HepG2 (cell line): Measurements from ENCODE around the gene TFF2. TPM values are rescaled to one million over a fixed set of nuclear protein-coding genes. Genes with fewer than 3 reads are reported as not detected.

Experiments used
- ARNT2 ChIP-seq: sonication (generic); formaldehyde crosslinking; IDR thresholded peaks from 2 replicates; pipeline ENCODE4 v1.8.0; 2022; ENCODE audit warnings: mild to moderate bottlenecking, low read depth, missing genetic modification reagents, moderate library complexity
- GATAD1 ChIP-seq: IDR thresholded peaks from 2 replicates; pipeline ENCODE4 v1.6.1; 2016; ENCODE audit warnings: missing genetic modification reagents, missing compliant biosample characterization
- GATAD2A ChIP-seq: IDR thresholded peaks from 2 replicates; pipeline ENCODE4 v1.6.1; 2016
- HOXA3 ChIP-seq: sonication (generic); formaldehyde crosslinking; IDR thresholded peaks from 2 replicates; pipeline ENCODE4 v1.5.0; 2020; ENCODE audit warnings: missing genetic modification reagents
- HOXD1 ChIP-seq: sonication (generic); formaldehyde crosslinking; IDR thresholded peaks from 2 replicates; pipeline ENCODE4 v1.5.0; 2020; ENCODE audit warnings: missing genetic modification reagents
- LCORL ChIP-seq, 2 experiments: fragments of 450-650 bp in 1 of 2; sonication (generic) in 1 of 2; formaldehyde crosslinking in 1 of 2; IDR thresholded peaks; 2 replicates each; pipeline versions ENCODE4 v1.5.0 to v1.6.1; 2017 to 2020; ENCODE audit warnings: antibody characterized with exemption in 1 of 2, missing genetic modification reagents in 1 of 2
- NR2C2 ChIP-seq: sonication (generic); formaldehyde crosslinking; IDR thresholded peaks from 2 replicates; pipeline ENCODE4 v1.4.0; 2020; ENCODE audit warnings: missing genetic modification reagents, mild to moderate bottlenecking, moderate library complexity, borderline replicate concordance
- PHF8 ChIP-seq: sonication (generic); formaldehyde crosslinking; IDR thresholded peaks from 2 replicates; pipeline ENCODE4 v1.5.0; 2020; ENCODE audit warnings: missing genetic modification reagents
- RXRA ChIP-seq: sonication (generic); formaldehyde crosslinking; IDR thresholded peaks from 2 replicates; pipeline ENCODE4 v1.5.1; 2020; ENCODE audit warnings: missing genetic modification reagents
- SMC3 ChIP-seq: IDR thresholded peaks from 2 replicates; pipeline ENCODE4 v1.6.1; 2011; ENCODE audit warnings: low read length, improper control_type of control experiment
- SP1 ChIP-seq, 2 experiments: fragments of 450-650 bp in 1 of 2; sonication (generic) in 1 of 2; formaldehyde crosslinking in 1 of 2; IDR thresholded peaks; 2 replicates each; pipeline versions ENCODE4 v1.4.0 to v1.6.1; 2016 to 2020; ENCODE audit warnings: missing genetic modification reagents in 1 of 2
- SUZ12 ChIP-seq: fragments of 150-350 bp; IDR thresholded peaks from 2 replicates; pipeline ENCODE4 v1.6.1; 2014; ENCODE audit warnings: low read depth, low read length
- SYNCRIP ChIP-seq: fragments of 200-400 bp; formaldehyde crosslinking; IDR thresholded peaks from 2 replicates; pipeline ENCODE4 v1.6.1; 2018; ENCODE audit warnings: mild to moderate bottlenecking, low read depth, low read length; ENCODE audit not compliant: insufficient read depth
- TCF12 ChIP-seq, 2 experiments: fragments of 450-650 bp in 1 of 2; sonication (generic) in 1 of 2; formaldehyde crosslinking in 1 of 2; IDR thresholded peaks; 2 replicates each; pipeline versions ENCODE4 v1.6.1 to v1.8.0; 2017 to 2022; ENCODE audit warnings: antibody characterized with exemption in 1 of 2, mild to moderate bottlenecking in 1 of 2, missing genetic modification reagents in 1 of 2, moderate library complexity in 1 of 2
- THYN1 ChIP-seq: sonication (generic); formaldehyde crosslinking; IDR thresholded peaks from 2 replicates; pipeline ENCODE4 v1.8.1; 2023; ENCODE audit warnings: low read depth, mild to moderate bottlenecking, moderate library complexity, missing genetic modification reagents, borderline replicate concordance
- ZBTB21 ChIP-seq: sonication (generic); formaldehyde crosslinking; IDR thresholded peaks from 2 replicates; pipeline ENCODE4 v1.4.0; 2020; ENCODE audit warnings: missing genetic modification reagents
- ZBTB38 ChIP-seq: sonication (generic); formaldehyde crosslinking; IDR thresholded peaks from 2 replicates; pipeline ENCODE4 v1.5.1; 2020; ENCODE audit warnings: mild to moderate bottlenecking, missing genetic modification reagents
- ZMYM4 ChIP-seq: sonication (generic); formaldehyde crosslinking; IDR thresholded peaks from 2 replicates; pipeline ENCODE4 v1.8.1; 2023; ENCODE audit warnings: mild to moderate bottlenecking, missing genetic modification reagents
- ZNF121 ChIP-seq: sonication (generic); formaldehyde crosslinking; IDR thresholded peaks from 2 replicates; pipeline ENCODE4 v1.5.0; 2020; ENCODE audit warnings: mild to moderate bottlenecking, missing genetic modification reagents
- ZNF225 ChIP-seq: sonication (generic); formaldehyde crosslinking; IDR thresholded peaks from 2 replicates; pipeline ENCODE4 v1.4.0; 2020; ENCODE audit warnings: mild to moderate bottlenecking, missing genetic modification reagents
- ZNF230 ChIP-seq: sonication (generic); formaldehyde crosslinking; IDR thresholded peaks from 2 replicates; pipeline ENCODE4 v1.4.0; 2020; ENCODE audit warnings: mild to moderate bottlenecking, missing genetic modification reagents
- polyA plus RNA-seq, 8 experiments: library from polyadenylated mRNA; depleted of rRNA in 3 of 8; stranded (reverse) in 7 of 8; unstranded in 1 of 8; fragments of >200 nt; fragmentation: Illumina TruSeq in 4 of 8; extraction: Trizol in 4 of 8; gene quantifications; 2 replicates each; pipeline versions ENCODE4 v1.2.1 to v1.2.3, GENCODE V29; 2011 to 2016; ENCODE audit warnings: low read depth in 4 of 8, missing spikeins in 1 of 8, mixed read lengths in 1 of 8; ENCODE audit not compliant: insufficient read depth in 1 of 8
- total RNA-seq, 5 experiments: library from RNA; depleted of rRNA; stranded (reverse); fragments of >200 nt; fragmentation: Illumina TruSeq; extraction: Trizol; gene quantifications; 2 replicates each; pipeline ENCODE4 v1.2.3, GENCODE V29; 2016; ENCODE audit warnings: low read depth in 1 of 5
- TF ChIP-seq, protein P1 (sequence below): sonication (generic); formaldehyde crosslinking; IDR thresholded peaks from 2 replicates; pipeline ENCODE4 v1.4.0; 2020; ENCODE audit warnings: missing genetic modification reagents, borderline replicate concordance
- TF ChIP-seq, protein P2 (sequence below): sonication (generic); formaldehyde crosslinking; IDR thresholded peaks from 2 replicates; pipeline ENCODE4 v1.4.0; 2020; ENCODE audit warnings: mild to moderate bottlenecking, missing genetic modification reagents
- TF ChIP-seq, protein P3 (sequence below): sonication (generic); formaldehyde crosslinking; IDR thresholded peaks from 2 replicates; pipeline ENCODE4 v1.8.0; 2022; ENCODE audit warnings: mild to moderate bottlenecking, missing genetic modification reagents

TFF2 gene
- total and polyA plus RNA-seq, 2 of the 13 experiments (the other 11 are each of a cell fraction or from before 2014, with no cell fraction given): 1.5 TPM; not detected in 1

DNA sequence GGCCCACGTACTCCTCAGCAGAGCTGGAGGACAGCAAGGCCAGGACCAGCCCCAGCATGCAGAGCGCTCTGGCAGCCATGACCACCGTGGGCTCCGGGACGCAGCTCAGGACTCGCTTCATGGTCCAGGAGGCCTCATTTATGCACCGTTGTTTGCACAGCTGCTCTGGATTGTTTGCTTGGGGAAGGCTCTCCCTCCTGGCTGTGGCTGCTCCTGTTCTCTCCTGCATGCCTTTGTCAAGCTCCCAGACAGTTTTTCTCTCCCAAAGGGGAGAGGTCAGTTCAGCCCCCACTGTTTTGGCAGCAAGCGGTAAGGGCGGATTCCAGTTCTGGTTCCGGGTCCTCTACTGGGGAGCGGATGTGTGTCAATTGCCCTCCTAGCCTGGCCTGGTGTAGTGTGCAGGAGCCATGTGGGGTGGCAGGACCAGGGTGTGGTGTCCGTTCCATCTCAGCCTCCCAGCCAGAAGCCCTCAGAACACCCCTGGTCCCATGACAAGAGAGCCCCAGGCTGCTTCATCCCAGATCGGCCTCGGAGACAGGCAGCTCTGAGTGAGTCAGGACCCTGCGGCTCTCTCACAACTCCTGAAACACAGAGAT, 35.4 kb downstream of the TFF2 start, which contains the start of gene TFF3 (continued):
- TF ChIP-seq, protein P1, sequence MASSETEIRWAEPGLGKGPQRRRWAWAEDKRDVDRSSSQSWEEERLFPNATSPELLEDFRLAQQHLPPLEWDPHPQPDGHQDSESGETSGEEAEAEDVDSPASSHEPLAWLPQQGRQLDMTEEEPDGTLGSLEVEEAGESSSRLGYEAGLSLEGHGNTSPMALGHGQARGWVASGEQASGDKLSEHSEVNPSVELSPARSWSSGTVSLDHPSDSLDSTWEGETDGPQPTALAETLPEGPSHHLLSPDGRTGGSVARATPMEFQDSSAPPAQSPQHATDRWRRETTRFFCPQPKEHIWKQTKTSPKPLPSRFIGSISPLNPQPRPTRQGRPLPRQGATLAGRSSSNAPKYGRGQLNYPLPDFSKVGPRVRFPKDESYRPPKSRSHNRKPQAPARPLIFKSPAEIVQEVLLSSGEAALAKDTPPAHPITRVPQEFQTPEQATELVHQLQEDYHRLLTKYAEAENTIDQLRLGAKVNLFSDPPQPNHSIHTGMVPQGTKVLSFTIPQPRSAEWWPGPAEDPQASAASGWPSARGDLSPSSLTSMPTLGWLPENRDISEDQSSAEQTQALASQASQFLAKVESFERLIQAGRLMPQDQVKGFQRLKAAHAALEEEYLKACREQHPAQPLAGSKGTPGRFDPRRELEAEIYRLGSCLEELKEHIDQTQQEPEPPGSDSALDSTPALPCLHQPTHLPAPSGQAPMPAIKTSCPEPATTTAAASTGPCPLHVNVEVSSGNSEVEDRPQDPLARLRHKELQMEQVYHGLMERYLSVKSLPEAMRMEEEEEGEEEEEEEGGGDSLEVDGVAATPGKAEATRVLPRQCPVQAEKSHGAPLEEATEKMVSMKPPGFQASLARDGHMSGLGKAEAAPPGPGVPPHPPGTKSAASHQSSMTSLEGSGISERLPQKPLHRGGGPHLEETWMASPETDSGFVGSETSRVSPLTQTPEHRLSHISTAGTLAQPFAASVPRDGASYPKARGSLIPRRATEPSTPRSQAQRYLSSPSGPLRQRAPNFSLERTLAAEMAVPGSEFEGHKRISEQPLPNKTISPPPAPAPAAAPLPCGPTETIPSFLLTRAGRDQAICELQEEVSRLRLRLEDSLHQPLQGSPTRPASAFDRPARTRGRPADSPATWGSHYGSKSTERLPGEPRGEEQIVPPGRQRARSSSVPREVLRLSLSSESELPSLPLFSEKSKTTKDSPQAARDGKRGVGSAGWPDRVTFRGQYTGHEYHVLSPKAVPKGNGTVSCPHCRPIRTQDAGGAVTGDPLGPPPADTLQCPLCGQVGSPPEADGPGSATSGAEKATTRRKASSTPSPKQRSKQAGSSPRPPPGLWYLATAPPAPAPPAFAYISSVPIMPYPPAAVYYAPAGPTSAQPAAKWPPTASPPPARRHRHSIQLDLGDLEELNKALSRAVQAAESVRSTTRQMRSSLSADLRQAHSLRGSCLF (CRISPR knock-in tag): no peak
- TF ChIP-seq GATAD2A (CRISPR knock-in tag) (0 out of 2 replicates have a peak, but pooled peaks have one; percentile 22), THYN1 (CRISPR knock-in tag) (no peak), ZNF225 (CRISPR knock-in tag) (0 out of 2 replicates have a peak, but pooled peaks have one; percentile 37), HOXD1 (CRISPR knock-in tag) (no peak), SMC3 (no peak), SP1 (IDR thresholded peaks at IDR 0.05) (no peak), SP1 (CRISPR knock-in tag; IDR thresholded peaks at IDR 0.05) (no peak; the same call in 1 of the 2 replicates), ZBTB38 (CRISPR knock-in tag) (no peak), ZNF230 (CRISPR knock-in tag) (no peak), PHF8 (CRISPR knock-in tag) (peak; percentile 30; the same call in 1 of the 2 replicates), SUZ12 (no peak), SYNCRIP (no peak), ZBTB21 (CRISPR knock-in tag) (no peak), GATAD1 (CRISPR knock-in tag) (0 out of 2 replicates have a peak, but pooled peaks have one; percentile 12), TCF12 (IDR thresholded peaks at IDR 0.05) (no peak), TCF12 (CRISPR knock-in tag; IDR thresholded peaks at IDR 0.05) (peak; percentile 90; the same call in 1 of the 2 replicates), HOXA3 (CRISPR knock-in tag) (peak; percentile 63), RXRA (CRISPR knock-in tag) (peak; percentile 41), NR2C2 (CRISPR knock-in tag) (peak; percentile 94), ZMYM4 (peak; percentile 45; the same call in 1 of the 2 replicates), LCORL (IDR thresholded peaks at IDR 0.05) (no peak), LCORL (CRISPR knock-in tag; IDR thresholded peaks at IDR 0.05) (peak; percentile 91), ZNF121 (CRISPR knock-in tag) (no peak; the same call in 1 of the 2 replicates), ARNT2 (no peak)
- TF ChIP-seq, protein P2, sequence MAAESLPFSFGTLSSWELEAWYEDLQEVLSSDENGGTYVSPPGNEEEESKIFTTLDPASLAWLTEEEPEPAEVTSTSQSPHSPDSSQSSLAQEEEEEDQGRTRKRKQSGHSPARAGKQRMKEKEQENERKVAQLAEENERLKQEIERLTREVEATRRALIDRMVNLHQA: no peak
- TF ChIP-seq, protein P3, sequence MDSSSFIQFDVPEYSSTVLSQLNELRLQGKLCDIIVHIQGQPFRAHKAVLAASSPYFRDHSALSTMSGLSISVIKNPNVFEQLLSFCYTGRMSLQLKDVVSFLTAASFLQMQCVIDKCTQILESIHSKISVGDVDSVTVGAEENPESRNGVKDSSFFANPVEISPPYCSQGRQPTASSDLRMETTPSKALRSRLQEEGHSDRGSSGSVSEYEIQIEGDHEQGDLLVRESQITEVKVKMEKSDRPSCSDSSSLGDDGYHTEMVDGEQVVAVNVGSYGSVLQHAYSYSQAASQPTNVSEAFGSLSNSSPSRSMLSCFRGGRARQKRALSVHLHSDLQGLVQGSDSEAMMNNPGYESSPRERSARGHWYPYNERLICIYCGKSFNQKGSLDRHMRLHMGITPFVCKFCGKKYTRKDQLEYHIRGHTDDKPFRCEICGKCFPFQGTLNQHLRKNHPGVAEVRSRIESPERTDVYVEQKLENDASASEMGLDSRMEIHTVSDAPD (CRISPR knock-in tag): peak; percentile 50; the same call in 1 of the 2 replicates
